CD14-positive monocyte (primary cell): ENCODE data around the gene TJP1. TPM values are rescaled to one million over a fixed set of nuclear protein-coding genes. Genes with fewer than 3 reads are reported as not detected.

Source experiments
- DNase-seq, 3 donors: peaks; one replicate each; pipeline ENCODE4 v3.0.0-alpha.2; 2011 to 2022
- H2AFZ ChIP-seq: 2 replicates; pipeline ENCODE4 v1.6.0; 2012; ENCODE audit warnings: mild to moderate bottlenecking, low read depth, low read length, inconsistent platforms; ENCODE audit not compliant: insufficient read depth, poor library complexity, severe bottlenecking
- H3K27ac ChIP-seq, 2 donors: 1 replicate in 1 of 2; 2 replicates in 1 of 2; pipeline ENCODE4 v1.5.1; 2012 to 2013; ENCODE audit warnings: low read length in 2 of 2, control low read depth in 1 of 2, inconsistent platforms in 1 of 2, low read depth in 1 of 2, mild to moderate bottlenecking in 1 of 2
- H3K27me3 ChIP-seq, 2 donors: one replicate each; pipeline versions ENCODE4 v1.6.0 to v1.6.1; 2011 to 2013; ENCODE audit warnings: low read length in 2 of 2; ENCODE audit not compliant: control insufficient read depth in 2 of 2, insufficient read depth in 2 of 2
- H3K36me3 ChIP-seq, 2 donors: replicated peaks in 1 of 2; 1 replicate in 1 of 2; 2 replicates in 1 of 2; pipeline versions ENCODE4 v1.5.1 to v1.6.1; 2012 to 2013; ENCODE audit warnings: low read length in 2 of 2, control low read depth in 1 of 2, inconsistent platforms in 1 of 2, mild to moderate bottlenecking in 1 of 2; ENCODE audit not compliant: insufficient read depth in 2 of 2, control insufficient read depth in 1 of 2
- H3K4me1 ChIP-seq, 2 donors: 1 replicate in 1 of 2; 2 replicates in 1 of 2; pipeline versions ENCODE4 v1.5.1 to v1.6.1; 2012 to 2013; ENCODE audit warnings: low read length in 2 of 2, control low read depth in 1 of 2, inconsistent platforms in 1 of 2, mild to moderate bottlenecking in 1 of 2, moderate library complexity in 1 of 2; ENCODE audit not compliant: insufficient read depth in 2 of 2, control insufficient read depth in 1 of 2
- H3K4me2 ChIP-seq: replicated peaks from 2 replicates; pipeline ENCODE3; 2012; ENCODE audit warnings: low read length, moderate library complexity, mild to moderate bottlenecking; ENCODE audit not compliant: poor library complexity, severe bottlenecking; ENCODE audit errors: extremely low read depth
- H3K4me3 ChIP-seq, 3 experiments: fragments of 200-600 bp in 1 of 3; sonication (generic) in 1 of 3; replicated peaks in 1 of 3; 1 replicate in 2 of 3; 2 replicates in 1 of 3; pipeline ENCODE4 v1.5.1; 2011 to 2013; ENCODE audit warnings: low read length in 3 of 3, mild to moderate bottlenecking in 3 of 3, control low read depth in 2 of 3, low read depth in 2 of 3, inconsistent platforms in 1 of 3, moderate library complexity in 1 of 3
- H3K79me2 ChIP-seq: 2 replicates; pipeline ENCODE4 v1.6.0; 2012; ENCODE audit warnings: mild to moderate bottlenecking, control low read depth, inconsistent platforms, low read length, moderate library complexity; ENCODE audit not compliant: insufficient read depth
- H3K9ac ChIP-seq: 2 replicates; pipeline ENCODE4 v1.6.0; 2017; ENCODE audit warnings: low read length, mild to moderate bottlenecking; ENCODE audit not compliant: insufficient read depth, poor library complexity, severe bottlenecking
- H3K9me3 ChIP-seq, 2 donors: replicated peaks in 1 of 2; 1 replicate in 1 of 2; 2 replicates in 1 of 2; pipeline versions ENCODE4 v1.5.1 to v1.6.1; 2012 to 2013; ENCODE audit warnings: low read length in 2 of 2, control low read depth in 1 of 2; ENCODE audit not compliant: control insufficient read depth in 1 of 2, insufficient read depth in 1 of 2
- H4K20me1 ChIP-seq: 2 replicates; pipeline ENCODE4 v1.6.0; 2012; ENCODE audit warnings: mild to moderate bottlenecking, low read length, control low read depth, moderate library complexity; ENCODE audit not compliant: insufficient read depth
- H3K27ac Mint-ChIP-seq, 7 donors: one replicate each; pipeline ENCODE4 v1.8.0; 2020; ENCODE audit warnings: mild to moderate bottlenecking in 7 of 7, mixed read lengths in 7 of 7, moderate library complexity in 6 of 7, inconsistent platforms in 2 of 7
- H3K27me3 Mint-ChIP-seq, 3 donors: one replicate each; pipeline ENCODE4 v1.8.0; 2021 to 2022; ENCODE audit warnings: low read depth in 3 of 3, mild to moderate bottlenecking in 3 of 3, mixed read lengths in 3 of 3, moderate library complexity in 3 of 3, inconsistent platforms in 1 of 3
- H3K36me3 Mint-ChIP-seq, 2 donors: one replicate each; pipeline ENCODE4 v1.8.0; 2020; ENCODE audit warnings: mixed read lengths in 2 of 2, inconsistent platforms in 1 of 2, mild to moderate bottlenecking in 1 of 2
- H3K4me1 Mint-ChIP-seq: one replicate; pipeline ENCODE4 v1.8.0; 2020; ENCODE audit warnings: mild to moderate bottlenecking, mixed read lengths
- H3K4me3 Mint-ChIP-seq, 2 donors: one replicate each; pipeline ENCODE4 v1.8.0; 2020; ENCODE audit warnings: mild to moderate bottlenecking in 2 of 2, mixed read lengths in 2 of 2, moderate library complexity in 1 of 2
- H3K9me3 Mint-ChIP-seq, 7 donors: one replicate each; pipeline ENCODE4 v1.8.0; 2020 to 2022; ENCODE audit warnings: mixed read lengths in 7 of 7, mild to moderate bottlenecking in 6 of 7, moderate library complexity in 6 of 7, inconsistent platforms in 2 of 7
- WGBS: methylation state at CpG from one replicate; pipeline ENCODE4 v1.1.5; 2013; ENCODE audit warnings: missing lambda C conversion rate; ENCODE audit not compliant: insufficient coverage; 5-methylcytosine and 5-hydroxymethylcytosine counted together
- intact Hi-C, 2 donors: fragments of 100-400 bp; cut with micrococcal nuclease; formaldehyde crosslinking; loops; one replicate each; pipeline versions ENCODE4 v1.15.0 to v1.15.1; 2023
- polyA plus RNA-seq, 3 donors: library from polyadenylated mRNA; depleted of rRNA in 1 of 3; unstranded in 2 of 3; stranded (reverse) in 1 of 3; fragments of 300-500 nt in 2 of 3; fragments of >200 nt in 1 of 3; fragmentation: Illumina TruSeq in 2 of 3; gene quantifications; 1 replicate in 2 of 3; 2 replicates in 1 of 3; pipeline ENCODE4 v1.2.3, GENCODE V29; 2012 to 2021
- TF ChIP-seq, protein P1 (sequence below): fragments of 200-600 bp; IDR thresholded peaks from one replicate; pipeline ENCODE4 v1.8.0; 2022; ENCODE audit warnings: antibody characterized with exemption, mild to moderate bottlenecking

Gene TJP1
- polyA plus RNA-seq, 3 donors: not detected

GRCh38 chr15:29765898-29766527, 56.3 kb downstream of the TJP1 start:
- 81% methylated on average over 5 of the region's 8 CpGs for WGBS
- no peaks in the 10 kb centered on the region for H3K4me1 Mint-ChIP-seq
- no peaks in the 10 kb centered on the region for H3K36me3 Mint-ChIP-seq
- intact Hi-C loops: no loop called here
- no peaks in the 10 kb centered on the region for H3K9me3 Mint-ChIP-seq
- H3K27ac ChIP-seq: no peak overlapping the region
- H3K27ac Mint-ChIP-seq: no peak overlapping the region
- peaks cover 0 to 3% of the 10 kb centered on the region in 2 donors for H3K27me3 ChIP-seq
- H3K4me1 ChIP-seq: no peaks in the 10 kb centered on the region
- H3K9me3 ChIP-seq: no peaks in the 10 kb centered on the region
- no peak overlapping the region for H3K4me3 ChIP-seq
- H3K27me3 Mint-ChIP-seq: peaks cover 5 to 14% (median 7%) of the 10 kb centered on the region in 3 donors
- H3K4me3 Mint-ChIP-seq: no peak overlapping the region
- no peaks in the 10 kb centered on the region for H3K36me3 ChIP-seq
- no peaks in the 10 kb centered on the region for H3K79me2 ChIP-seq
- TF ChIP-seq, protein P1, sequence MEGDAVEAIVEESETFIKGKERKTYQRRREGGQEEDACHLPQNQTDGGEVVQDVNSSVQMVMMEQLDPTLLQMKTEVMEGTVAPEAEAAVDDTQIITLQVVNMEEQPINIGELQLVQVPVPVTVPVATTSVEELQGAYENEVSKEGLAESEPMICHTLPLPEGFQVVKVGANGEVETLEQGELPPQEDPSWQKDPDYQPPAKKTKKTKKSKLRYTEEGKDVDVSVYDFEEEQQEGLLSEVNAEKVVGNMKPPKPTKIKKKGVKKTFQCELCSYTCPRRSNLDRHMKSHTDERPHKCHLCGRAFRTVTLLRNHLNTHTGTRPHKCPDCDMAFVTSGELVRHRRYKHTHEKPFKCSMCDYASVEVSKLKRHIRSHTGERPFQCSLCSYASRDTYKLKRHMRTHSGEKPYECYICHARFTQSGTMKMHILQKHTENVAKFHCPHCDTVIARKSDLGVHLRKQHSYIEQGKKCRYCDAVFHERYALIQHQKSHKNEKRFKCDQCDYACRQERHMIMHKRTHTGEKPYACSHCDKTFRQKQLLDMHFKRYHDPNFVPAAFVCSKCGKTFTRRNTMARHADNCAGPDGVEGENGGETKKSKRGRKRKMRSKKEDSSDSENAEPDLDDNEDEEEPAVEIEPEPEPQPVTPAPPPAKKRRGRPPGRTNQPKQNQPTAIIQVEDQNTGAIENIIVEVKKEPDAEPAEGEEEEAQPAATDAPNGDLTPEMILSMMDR: no peak
- no peak overlapping the region for H3K4me2 ChIP-seq
- no peak overlapping the region for H3K9ac ChIP-seq
- H4K20me1 ChIP-seq: no peaks in the 10 kb centered on the region
- H2AFZ ChIP-seq: no peak overlapping the region
- no peak for DNase-seq

DNA sequence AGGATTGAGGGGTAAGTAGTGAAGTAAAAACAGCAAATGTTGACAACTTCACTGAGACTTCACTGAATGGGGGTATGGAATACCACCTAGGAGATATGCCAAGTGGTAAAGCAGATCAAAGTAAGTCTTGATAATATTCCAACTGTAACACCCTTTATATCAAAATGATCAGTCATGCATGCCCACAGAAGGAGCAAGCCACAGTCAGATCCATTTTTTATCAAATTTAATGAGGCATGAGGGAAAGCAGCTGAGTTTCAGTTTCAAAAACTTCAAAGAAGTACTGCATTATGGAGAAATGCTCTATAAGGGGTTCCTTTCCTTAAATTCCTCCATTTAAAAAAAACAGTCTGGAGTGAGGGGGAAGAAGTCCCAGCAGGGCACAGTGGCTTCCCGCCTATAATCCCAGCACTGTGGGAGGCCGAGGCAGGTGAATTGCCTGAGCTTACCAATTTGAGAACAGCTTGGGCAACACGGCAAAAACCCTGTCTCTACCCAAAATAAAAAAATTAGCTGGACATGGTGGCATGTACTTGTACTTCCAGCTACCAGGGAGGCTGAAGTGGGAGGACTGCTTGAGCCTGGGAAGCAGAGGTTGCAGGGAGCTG, 56.9 kb downstream of the TJP1 start:
- Histone ChIP-seq H3K79me2 (no peaks in the 10 kb centered on the region), H2AFZ (no peak overlapping the region)
- 100% methylated on average over 2 of the region's 3 CpGs for WGBS

More for the DNA sequence above, 56.9 kb downstream of the TJP1 start:
- no peaks in the 10 kb centered on the region for H3K4me1 Mint-ChIP-seq
- peaks cover 5 to 14% (median 7%) of the 10 kb centered on the region in 3 donors for H3K27me3 Mint-ChIP-seq
- Histone ChIP-seq H3K36me3 (no peaks in the 10 kb centered on the region), H3K9ac (no peak overlapping the region), H4K20me1 (no peaks in the 10 kb centered on the region), H3K9me3 (no peaks in the 10 kb centered on the region), H3K27ac (no peak overlapping the region), H3K4me3 (no peak overlapping the region), H3K4me1 (no peaks in the 10 kb centered on the region), H3K4me2 (no peak overlapping the region), H3K27me3 (peaks cover 0 to 3% of the 10 kb centered on the region in 2 donors)
- H3K4me3 Mint-ChIP-seq: no peak overlapping the region
- H3K27ac Mint-ChIP-seq: no peak overlapping the region
- H3K36me3 Mint-ChIP-seq: no peaks in the 10 kb centered on the region
- TF ChIP-seq, protein P1: no peak
- intact Hi-C loops: no loop called here
- no peaks in the 10 kb centered on the region for H3K9me3 Mint-ChIP-seq
- DNase-seq: no peak
